Naive thymus-derived CD4-positive, alpha-beta T cell (primary cell): ENCODE measurements around the gene SPECC1. TPM values are rescaled to one million over a fixed set of nuclear protein-coding genes. Genes with fewer than 3 reads are reported as not detected.
A peak's percentile ranks its signal among the peaks of the same experiment; 100 is the strongest.
"Not testable (repeated sequence)": the region's sequence is repeated elsewhere in the genome, so short reads cannot be mapped to it uniquely, and the experiment has no call there.

Experiments
- ATAC-seq: fragments of 150-1000 bp; cut with Tn5 transposase; 2 replicates; pipeline ENCODE4 v1.10.0; 2021; ENCODE audit warnings: mild to moderate bottlenecking, moderate library complexity
- CTCF ChIA-PET: fragments of 350-600 bp; sonication (Branson Sonifier 250); formaldehyde crosslinking; loops from one replicate; lab custom pipeline; 2021; ENCODE audit warnings: antibody characterized with exemption; lab: Charles Lee
- POLR2A ChIA-PET: fragments of 350-600 bp; sonication (Branson Sonifier 250); formaldehyde crosslinking; loops from one replicate; lab custom pipeline; 2021; ENCODE audit warnings: antibody characterized with exemption, inconsistent platforms; lab: Charles Lee
- DNase-seq, 9 donors: peaks; one replicate each; pipeline versions ENCODE4 v3.0.0 to v3.0.0-alpha.2; 2020 to 2022; ENCODE audit warnings: mixed read lengths in 1 of 9
- H3K27ac ChIP-seq: one replicate; pipeline ENCODE4 v1.7.0; 2013; ENCODE audit warnings: mild to moderate bottlenecking, low read depth, low read length, moderate library complexity
- H3K27me3 ChIP-seq, 2 donors: one replicate each; pipeline ENCODE4 v1.7.0; 2013; ENCODE audit warnings: low read length in 2 of 2, mild to moderate bottlenecking in 2 of 2, moderate library complexity in 2 of 2; ENCODE audit not compliant: control insufficient read depth in 2 of 2, insufficient read depth in 2 of 2
- H3K36me3 ChIP-seq, 3 experiments: 1 replicate in 2 of 3; 2 replicates in 1 of 3; pipeline ENCODE4 v1.7.0; 2013; ENCODE audit warnings: low read length in 3 of 3, mild to moderate bottlenecking in 3 of 3, moderate library complexity in 1 of 3; ENCODE audit not compliant: insufficient read depth in 3 of 3, control insufficient read depth in 2 of 3
- H3K4me1 ChIP-seq, 2 donors: one replicate each; pipeline ENCODE4 v1.7.0; 2013; ENCODE audit warnings: low read length in 2 of 2, mild to moderate bottlenecking in 2 of 2, moderate library complexity in 1 of 2; ENCODE audit not compliant: control insufficient read depth in 2 of 2, insufficient read depth in 2 of 2
- H3K4me3 ChIP-seq: 2 replicates; pipeline ENCODE4 v1.7.0; 2013; ENCODE audit warnings: mild to moderate bottlenecking, low read length
- H3K9me3 ChIP-seq, 3 experiments: 1 replicate in 2 of 3; 2 replicates in 1 of 3; pipeline ENCODE4 v1.7.0; 2013; ENCODE audit warnings: low read length in 3 of 3; ENCODE audit not compliant: control insufficient read depth in 2 of 3
- H3K27ac Mint-ChIP-seq, 9 donors: one replicate each; pipeline ENCODE4 v1.8.0; 2020 to 2022; ENCODE audit warnings: mixed read lengths in 9 of 9, mild to moderate bottlenecking in 8 of 9, moderate library complexity in 5 of 9, inconsistent platforms in 2 of 9
- H3K27me3 Mint-ChIP-seq, 5 donors: one replicate each; pipeline ENCODE4 v1.8.0; 2021 to 2022; ENCODE audit warnings: mixed read lengths in 5 of 5, mild to moderate bottlenecking in 1 of 5
- H3K36me3 Mint-ChIP-seq, 5 donors: one replicate each; pipeline ENCODE4 v1.8.0; 2020 to 2022; ENCODE audit warnings: mixed read lengths in 5 of 5, mild to moderate bottlenecking in 3 of 5, inconsistent platforms in 1 of 5
- H3K4me1 Mint-ChIP-seq, 7 donors: one replicate each; pipeline ENCODE4 v1.8.0; 2020 to 2022; ENCODE audit warnings: mixed read lengths in 7 of 7, mild to moderate bottlenecking in 3 of 7, inconsistent platforms in 1 of 7
- H3K4me3 Mint-ChIP-seq, 10 donors: one replicate each; pipeline ENCODE4 v1.8.0; 2020 to 2022; ENCODE audit warnings: mild to moderate bottlenecking in 10 of 10, mixed read lengths in 10 of 10, moderate library complexity in 6 of 10, inconsistent platforms in 2 of 10
- H3K9me3 Mint-ChIP-seq, 11 donors: one replicate each; pipeline ENCODE4 v1.8.0; 2020 to 2022; ENCODE audit warnings: mixed read lengths in 11 of 11, mild to moderate bottlenecking in 4 of 11, inconsistent platforms in 1 of 11, moderate library complexity in 1 of 11
- intact Hi-C, 2 donors: fragments of 100-400 bp; cut with micrococcal nuclease; formaldehyde crosslinking; loops; one replicate each; pipeline ENCODE4 v1.15.1; 2023
- polyA plus RNA-seq, 2 donors: library from polyadenylated mRNA; unstranded; fragments of 300-500 nt; fragmentation: Illumina TruSeq; gene quantifications; one replicate each; pipeline ENCODE4 v1.2.3, GENCODE V29; 2021
- total RNA-seq, 6 experiments: library from RNA in 5 of 6; stranded (reverse) in 5 of 6; gene quantifications; 1 replicate in 5 of 6; 2 replicates in 1 of 6; pipeline ENCODE4 v1.2.3 and lab custom pipeline; 2021 to 2026

SPECC1 gene
- total and polyA plus RNA-seq, 7 experiments from 2014 or later: 1.2 to 37.5 (median 4.7) TPM

DNA sequence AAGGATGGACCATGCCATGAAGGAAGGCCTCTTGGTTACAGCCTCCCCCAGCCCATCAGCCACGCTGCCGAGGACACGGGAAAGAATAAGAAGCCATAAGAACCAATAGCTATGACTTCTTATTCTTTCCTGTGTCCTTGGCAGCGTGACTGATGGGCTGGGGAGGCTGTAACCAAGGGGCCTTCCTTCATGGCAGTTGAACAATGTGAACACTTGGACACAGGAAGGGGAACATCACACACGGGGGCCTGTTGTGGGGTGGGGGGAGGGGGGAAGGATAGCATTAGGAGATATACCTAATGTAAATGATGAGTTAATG, 253.9 kb downstream of the SPECC1 start:
- not testable (repeated sequence) for H3K36me3 ChIP-seq, DNase-seq, H3K4me3 ChIP-seq, H3K9me3 ChIP-seq, H3K27me3 ChIP-seq, ATAC-seq, H3K27me3 Mint-ChIP-seq, H3K36me3 Mint-ChIP-seq, H3K9me3 Mint-ChIP-seq
- peak overlapping the region; percentile 54 to 96 (median 85) for H3K27ac Mint-ChIP-seq
- intact Hi-C loops: loop anchor here in 1 of 2 donors (2.0 kb wide), 2 partner anchors 14 to 16 kb away; no protein-coding TSS in a partner anchor
- peaks cover 31 to 89% (median 78%) of the 10 kb centered on the region in 7 donors for H3K4me1 Mint-ChIP-seq
- Histone ChIP-seq H3K4me1 (peaks cover 4 to 42% of the 10 kb centered on the region in 2 donors), H3K27ac (peak overlapping the region; percentile 29)
- H3K4me3 Mint-ChIP-seq: peak overlapping the region in 7 of 10 donors; percentile 23 to 80 (median 75)
- ChIA-PET POLR2A (interaction anchor here (0.7 to 1.7 kb wide), 4 partner anchors 10 to 44 kb away, joined by 3 to 5 read pairs (median 4); no protein-coding TSS in a partner anchor), CTCF (interaction anchor here (0.6 to 1.1 kb wide), 2 partner anchors 30 to 139 kb away, joined by 3 read pairs; no protein-coding TSS in a partner anchor)

DNA sequence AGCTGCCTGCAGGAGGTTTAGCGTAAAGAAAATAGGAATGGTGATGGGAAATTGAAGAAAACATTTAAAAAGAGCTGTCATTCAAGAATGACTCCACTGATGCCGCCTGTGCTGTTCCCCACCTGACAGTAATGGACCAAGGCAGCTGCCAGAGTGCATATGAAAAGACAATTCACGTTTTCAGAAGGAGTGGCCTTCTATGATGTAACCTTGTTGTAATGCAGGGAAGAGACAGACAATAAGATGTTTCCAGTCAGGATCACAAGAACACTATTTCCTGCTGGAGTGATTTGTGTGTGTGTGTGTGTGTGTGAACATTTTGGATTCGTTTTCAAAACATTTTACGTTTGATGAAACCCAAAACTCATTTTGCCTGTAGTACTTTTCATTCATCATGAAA, 254.4 kb downstream of the SPECC1 start:
- Mint-ChIP-seq H3K27ac (peak overlapping the region in 8 of 9 donors; percentile 36 to 96 (median 80)), H3K36me3 (peaks cover 2 to 4% (median 3%) of the 10 kb centered on the region in 5 donors), H3K4me1 (peaks cover 27 to 90% (median 79%) of the 10 kb centered on the region in 7 donors), H3K4me3 (peak overlapping the region in 5 of 10 donors; percentile 15 to 75 (median 47)), H3K27me3 (no peaks in the 10 kb centered on the region), H3K9me3 (peaks cover 0 to 5% (median 2%) of the 10 kb centered on the region in 11 donors)
- DNase-seq: no peak
- ChIA-PET CTCF (interaction anchor here (0.6 kb wide), 1 partner anchor 139 kb away, joined by 3 read pairs; no protein-coding TSS in a partner anchor), POLR2A (interaction anchor here (0.9 to 1.3 kb wide), 3 partner anchors 10 to 17 kb away, joined by 3 to 4 read pairs (median 4); no protein-coding TSS in a partner anchor)
- Histone ChIP-seq H3K4me1 (peaks cover 4 to 47% of the 10 kb centered on the region in 2 donors), H3K4me3 (no peak overlapping the region), H3K27me3 (no peaks in the 10 kb centered on the region), H3K36me3 (no peaks in the 10 kb centered on the region), H3K27ac (no peak overlapping the region), H3K9me3 (peaks cover 0 to under 1% (median 0%) of the 10 kb centered on the region in 3 experiments)
- intact Hi-C loops: loop anchor here in 1 of 2 donors (2.0 kb wide), 2 partner anchors 13 to 17 kb away; no protein-coding TSS in a partner anchor
- ATAC-seq: no peak

DNA sequence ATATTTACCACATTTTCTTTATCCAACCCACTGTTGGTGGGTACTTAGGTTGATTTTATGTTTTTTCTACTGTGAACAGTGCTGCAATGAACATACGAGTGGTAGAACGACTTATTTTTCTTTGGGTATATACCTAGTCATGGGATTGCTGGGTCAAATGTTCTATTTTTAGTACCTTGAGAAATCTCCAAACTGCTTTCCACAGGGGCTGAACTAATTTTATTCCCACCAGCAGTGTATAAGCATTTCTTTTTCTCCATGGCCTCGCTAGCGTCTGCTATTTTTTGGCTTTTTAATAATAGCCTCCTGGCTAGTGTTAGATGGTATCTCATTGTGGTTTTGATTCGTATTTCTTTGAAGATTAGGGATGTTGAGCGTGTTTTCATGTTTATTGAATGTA, 255.8 kb downstream of the SPECC1 start:
- Histone ChIP-seq H3K4me3 (no peak overlapping the region), H3K36me3 (no peaks in the 10 kb centered on the region), H3K27me3 (no peaks in the 10 kb centered on the region), H3K27ac (no peak overlapping the region), H3K9me3 (no peaks in the 10 kb centered on the region), H3K4me1 (peaks cover 4 to 61% of the 10 kb centered on the region in 2 donors)
- POLR2A ChIA-PET: interaction anchor here (1.9 kb wide), 1 partner anchor 13 kb away, joined by 6 read pairs; no protein-coding TSS in a partner anchor
- Mint-ChIP-seq H3K4me3 (peak overlapping the region in 3 of 10 donors; percentile 11 to 41 (median 25)), H3K4me1 (peaks cover 31 to 95% (median 87%) of the 10 kb centered on the region in 7 donors), H3K27me3 (no peaks in the 10 kb centered on the region), H3K9me3 (no peaks in the 10 kb centered on the region), H3K36me3 (peaks cover 0 to 1% (median 0%) of the 10 kb centered on the region in 5 donors), H3K27ac (peak overlapping the region in 6 of 9 donors; percentile 45 to 96 (median 68))
- CTCF ChIA-PET: interaction anchor here (0.6 to 1.2 kb wide), 2 partner anchors 18 to 34 kb away, joined by 3 read pairs; no protein-coding TSS in a partner anchor
- ATAC-seq (no peak), DNase-seq (no peak)
- intact Hi-C loops: no loop called here

DNA sequence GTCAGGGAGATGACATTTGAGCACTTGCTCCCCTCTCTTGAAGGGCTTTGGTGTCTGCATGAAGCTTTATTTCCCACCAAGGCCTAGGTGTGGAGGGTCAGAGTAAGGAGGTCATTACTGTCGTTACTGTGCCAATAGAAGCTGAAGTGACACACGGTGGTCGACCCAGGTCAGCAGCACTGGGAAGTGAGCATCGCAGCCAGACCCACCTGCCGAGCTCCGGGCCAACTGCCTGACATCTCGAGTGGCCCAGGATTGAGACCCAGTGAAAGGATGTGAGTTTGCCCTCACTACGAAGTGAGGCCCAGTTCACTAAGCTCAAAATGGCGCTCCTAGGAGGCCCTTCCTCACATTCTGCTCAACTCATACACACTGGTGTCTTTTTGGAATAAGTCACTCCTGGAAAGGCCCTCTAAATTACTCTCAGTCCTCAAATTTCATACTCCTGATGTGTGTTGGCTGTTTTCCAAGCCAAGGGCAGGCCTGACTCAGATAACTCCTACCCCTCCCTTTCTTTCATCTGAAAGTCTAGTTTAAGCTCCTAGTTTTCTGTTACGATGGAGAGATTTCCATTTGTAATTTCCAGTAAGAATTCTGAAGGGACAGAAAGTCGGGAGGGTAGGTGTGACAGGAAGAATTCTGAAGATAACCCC, 257.8 kb downstream of the SPECC1 start:
- H3K4me1 ChIP-seq: peaks cover 11 to 75% of the 10 kb centered on the region in 2 donors
- ATAC-seq (no peak), DNase-seq (no peak)
- peaks cover 37 to 96% (median 89%) of the 10 kb centered on the region in 7 donors for H3K4me1 Mint-ChIP-seq
- no peaks in the 10 kb centered on the region for H3K27me3 ChIP-seq
- ChIA-PET CTCF (interaction anchor here (1.1 to 1.4 kb wide), 4 partner anchors 8 to 41 kb away, joined by 3 to 8 read pairs (median 3); no protein-coding TSS in a partner anchor), POLR2A (interaction anchor here (0.7 to 2.4 kb wide), 4 partner anchors 10 to 40 kb away, joined by 3 to 5 read pairs (median 4); no protein-coding TSS in a partner anchor)
- H3K4me3 ChIP-seq: no peak overlapping the region
- H3K4me3 Mint-ChIP-seq: peak overlapping the region in 8 of 10 donors; percentile 33 to 78 (median 70)
- H3K27ac ChIP-seq: peak overlapping the region; percentile 5
- intact Hi-C loops: no loop called here
- H3K9me3 Mint-ChIP-seq: peaks cover 0 to 1% (median 0%) of the 10 kb centered on the region in 11 donors
- no peaks in the 10 kb centered on the region for H3K36me3 ChIP-seq
- peaks cover 0 to 1% (median 0%) of the 10 kb centered on the region in 5 donors for H3K36me3 Mint-ChIP-seq
- no peaks in the 10 kb centered on the region for H3K9me3 ChIP-seq
- H3K27me3 Mint-ChIP-seq: no peaks in the 10 kb centered on the region
- peak overlapping the region in 8 of 9 donors; percentile 82 to 96 (median 88) for H3K27ac Mint-ChIP-seq

DNA sequence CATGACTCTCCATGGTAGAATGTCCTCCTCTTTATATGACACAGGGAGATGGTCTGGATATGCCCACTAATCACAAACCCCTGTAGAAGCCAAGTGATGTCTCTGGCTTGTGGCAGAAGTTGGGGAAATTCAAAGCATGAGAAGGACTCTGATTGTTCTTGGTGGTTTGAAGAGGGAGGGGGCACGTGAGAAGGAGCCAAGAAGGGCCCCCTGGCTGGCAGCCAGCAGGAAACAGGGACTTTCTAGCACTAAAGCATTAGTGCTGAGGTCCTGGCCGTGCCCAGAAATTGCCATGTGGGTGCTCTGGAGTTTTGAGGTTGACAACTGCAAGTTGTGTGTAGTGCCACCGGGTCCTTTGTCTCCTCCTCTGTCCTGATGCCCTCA, 258.3 kb downstream of the SPECC1 start:
- peaks cover 0 to 1% (median 0%) of the 10 kb centered on the region in 5 donors for H3K36me3 Mint-ChIP-seq
- intact Hi-C loops: no loop called here
- H3K4me1 Mint-ChIP-seq: peaks cover 37 to 96% (median 89%) of the 10 kb centered on the region in 7 donors
- DNase-seq: peak in 8 of 9 donors; percentile 22 to 67 (median 56)
- peak overlapping the region in 9 of 10 donors; percentile 33 to 78 (median 71) for H3K4me3 Mint-ChIP-seq
- no peaks in the 10 kb centered on the region for H3K36me3 ChIP-seq
- peak overlapping the region in 8 of 9 donors; percentile 82 to 96 (median 88) for H3K27ac Mint-ChIP-seq
- peaks cover 11 to 72% of the 10 kb centered on the region in 2 donors for H3K4me1 ChIP-seq
- H3K27ac ChIP-seq: peak overlapping the region; percentile 5
- H3K4me3 ChIP-seq: no peak overlapping the region
- H3K9me3 Mint-ChIP-seq: peaks cover 0 to 1% (median 0%) of the 10 kb centered on the region in 11 donors
- no peaks in the 10 kb centered on the region for H3K27me3 ChIP-seq
- ChIA-PET POLR2A (interaction anchor here (1.0 to 2.4 kb wide), 2 partner anchors 17 to 40 kb away, joined by 4 to 5 read pairs; no protein-coding TSS in a partner anchor), CTCF (interaction anchor here (1.3 to 1.4 kb wide), 2 partner anchors 23 to 41 kb away, joined by 3 to 8 read pairs; no protein-coding TSS in a partner anchor)
- H3K27me3 Mint-ChIP-seq: no peaks in the 10 kb centered on the region
- no peaks in the 10 kb centered on the region for H3K9me3 ChIP-seq
- peak; percentile 77 for ATAC-seq

DNA sequence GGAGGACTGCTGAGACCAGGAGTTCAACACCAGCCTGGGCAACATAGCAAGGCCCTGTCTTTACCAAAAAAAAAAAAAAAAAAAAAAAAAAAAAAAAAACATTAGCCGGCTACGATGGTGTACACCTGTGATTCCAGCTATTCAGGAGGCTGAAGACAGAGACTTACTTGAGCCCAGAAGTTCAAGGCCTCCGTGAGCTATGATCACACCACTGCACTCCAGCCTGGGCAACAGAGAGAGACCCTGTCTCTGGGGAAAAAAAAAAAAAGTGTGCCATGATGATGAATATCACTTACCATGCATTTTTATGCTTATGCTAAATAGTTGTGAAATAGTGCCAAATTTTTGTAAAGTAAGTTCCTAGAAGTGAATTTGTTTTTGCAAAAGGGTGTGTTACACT, 261.2 kb downstream of the SPECC1 start:
- CTCF ChIA-PET: interaction anchor here (0.6 to 1.7 kb wide), 6 partner anchors 14 to 43 kb away, joined by 3 to 6 read pairs (median 4); no protein-coding TSS in a partner anchor
- intact Hi-C loops: no loop called here
- no peaks in the 10 kb centered on the region for H3K27me3 Mint-ChIP-seq

More for the DNA sequence above, 261.2 kb downstream of the SPECC1 start:
- ATAC-seq: no peak
- no peaks in the 10 kb centered on the region for H3K36me3 ChIP-seq
- H3K27ac ChIP-seq: peak overlapping the region; percentile 24
- no peak for DNase-seq
- H3K4me3 ChIP-seq: no peak overlapping the region
- H3K9me3 ChIP-seq: no peaks in the 10 kb centered on the region
- peaks cover 11 to 78% of the 10 kb centered on the region in 2 donors for H3K4me1 ChIP-seq
- H3K27me3 ChIP-seq: no peaks in the 10 kb centered on the region
- peaks cover 0 to 2% (median 0%) of the 10 kb centered on the region in 11 donors for H3K9me3 Mint-ChIP-seq
- POLR2A ChIA-PET: interaction anchor here (0.6 to 1.6 kb wide), 7 partner anchors 10 to 943 kb away, joined by 3 to 7 read pairs (median 5); no protein-coding TSS in a partner anchor
- H3K27ac Mint-ChIP-seq: peak overlapping the region in 7 of 9 donors; percentile 68 to 98 (median 92)
- H3K36me3 Mint-ChIP-seq: peaks cover 0 to 5% (median 0%) of the 10 kb centered on the region in 5 donors
- peak overlapping the region in 8 of 10 donors; percentile 24 to 83 (median 68) for H3K4me3 Mint-ChIP-seq
- H3K4me1 Mint-ChIP-seq: peaks cover 41 to 98% (median 90%) of the 10 kb centered on the region in 7 donors
